Measurements from ENCODE around the gene ADGRF5. TPM values are rescaled to one million over a fixed set of nuclear protein-coding genes. Genes with fewer than 3 reads are reported as not detected.
A peak's percentile ranks its signal among the peaks of the same experiment; 100 is the strongest.
"Not testable (repeated sequence)": the region's sequence is repeated elsewhere in the genome, so short reads cannot be mapped to it uniquely, and the experiment has no call there.

ADGRF5 gene
- total RNA-seq, 2 experiments from 2014 or later, result not detected

- ChIA-PET CTCF (interaction anchor here (0.8 to 1.5 kb wide), 2 partner anchors 457 to 463 kb away, joined by 3 read pairs; no protein-coding TSS in a partner anchor), POLR2A (no interaction called here)
- no peak overlapping the region for H3K4me3 ChIP-seq (ENCODE audit: low read length)
Measured at GRCh38 chr6:46848684-46849360, 72.9 kb downstream of the ADGRF5 start.

GRCh38 chr6:46845126-46845525 is 76.6 kb downstream of the ADGRF5 start:
- no peak overlapping the region for H3K27ac Mint-ChIP-seq
- ChIA-PET CTCF (no interaction called here), POLR2A (no interaction called here)
- H3K27me3 Mint-ChIP-seq, result peaks cover 26% of the 10 kb centered on the region
- no peak overlapping the region for H3K4me3 Mint-ChIP-seq
- peaks cover 4% of the 10 kb centered on the region for H3K36me3 Mint-ChIP-seq (ENCODE audit: low read depth)
- H3K27ac ChIP-seq (ENCODE audit: low read depth in 1 of 2, low read length in 2 of 2), result no peak overlapping the region
- TF ChIP-seq CTCF (IDR thresholded peaks at IDR 0.05), result no peak
- H3K4me1 Mint-ChIP-seq (ENCODE audit: low read depth), result peaks cover 6% of the 10 kb centered on the region
- H3K27me3 ChIP-seq (ENCODE audit: control insufficient read depth in 1 of 2, insufficient read depth in 2 of 2, low read length in 2 of 2), result peaks cover 0 to 3% of the 10 kb centered on the region in 2 experiments
- ATAC-seq (ENCODE audit: poor library complexity) (no peak), DNase-seq (no peak)
- peaks cover 0 to 22% of the 10 kb centered on the region in 2 experiments for H3K9me3 ChIP-seq (ENCODE audit: control insufficient read depth in 1 of 2, insufficient read depth in 1 of 2, low read length in 2 of 2)
- intact Hi-C loops (cut with DNase I, micrococcal nuclease), result no loop called here
- peaks cover 3% of the 10 kb centered on the region for H3K4me1 ChIP-seq (ENCODE audit: insufficient read depth, low read length)
- H3K9me3 Mint-ChIP-seq, result peaks cover 8% of the 10 kb centered on the region
- H3K4me3 ChIP-seq (ENCODE audit: low read length), result no peak overlapping the region
- H3K36me3 ChIP-seq (ENCODE audit: insufficient read depth, low read length), result no peaks in the 10 kb centered on the region

More at GRCh38 chr6:46848684-46849360, 72.9 kb downstream of the ADGRF5 start:
- ATAC-seq (ENCODE audit: poor library complexity) (no peak), DNase-seq (peak; percentile 18 to 71 (median 36))
- peaks cover 6% of the 10 kb centered on the region for H3K4me1 Mint-ChIP-seq (ENCODE audit: low read depth)
- Histone ChIP-seq H3K27ac (ENCODE audit: low read depth in 1 of 2, low read length in 2 of 2) (no peak overlapping the region), H3K36me3 (ENCODE audit: insufficient read depth, low read length) (no peaks in the 10 kb centered on the region), H3K9me3 (ENCODE audit: control insufficient read depth in 1 of 2, insufficient read depth in 1 of 2, low read length in 2 of 2) (no peaks in the 10 kb centered on the region), H3K4me1 (ENCODE audit: insufficient read depth, low read length) (peaks cover 3% of the 10 kb centered on the region), H3K27me3 (ENCODE audit: control insufficient read depth in 1 of 2, insufficient read depth in 2 of 2, low read length in 2 of 2) (peaks cover 0 to 3% of the 10 kb centered on the region in 2 experiments)
- peak; percentile 73 for TF ChIP-seq CTCF (IDR thresholded peaks at IDR 0.05)
- intact Hi-C loops (cut with DNase I, micrococcal nuclease), result loop anchor here (2.0 kb wide), 1 partner anchor 462 kb away; no protein-coding TSS in a partner anchor
- H3K9me3 Mint-ChIP-seq, result no peaks in the 10 kb centered on the region
- H3K27me3 Mint-ChIP-seq, result peaks cover 34% of the 10 kb centered on the region
- no peaks in the 10 kb centered on the region for H3K36me3 Mint-ChIP-seq (ENCODE audit: low read depth)
- no peak overlapping the region for H3K4me3 Mint-ChIP-seq
- no peak overlapping the region for H3K27ac Mint-ChIP-seq

- not testable (repeated sequence) for H3K27ac ChIP-seq (ENCODE audit: low read depth in 1 of 2, low read length in 2 of 2); H3K4me3 Mint-ChIP-seq; ATAC-seq (ENCODE audit: poor library complexity)
Measured at GRCh38 chr6:46842252-46842846, 79.4 kb downstream of the ADGRF5 start.

More at GRCh38 chr6:46842252-46842846, 79.4 kb downstream of the ADGRF5 start:
- H3K4me3 ChIP-seq (ENCODE audit: low read length); H3K4me1 ChIP-seq (ENCODE audit: insufficient read depth, low read length); intact Hi-C loops (cut with DNase I, micrococcal nuclease); H3K36me3 Mint-ChIP-seq (ENCODE audit: low read depth); H3K27ac Mint-ChIP-seq; DNase-seq; H3K36me3 ChIP-seq (ENCODE audit: insufficient read depth, low read length); H3K4me1 Mint-ChIP-seq (ENCODE audit: low read depth); CTCF ChIA-PET; POLR2A ChIA-PET; H3K27me3 ChIP-seq (ENCODE audit: control insufficient read depth in 1 of 2, insufficient read depth in 2 of 2, low read length in 2 of 2); H3K9me3 Mint-ChIP-seq: not testable (repeated sequence)
- H3K27me3 Mint-ChIP-seq, result peaks cover 13% of the 10 kb centered on the region
- H3K9me3 ChIP-seq (ENCODE audit: control insufficient read depth in 1 of 2, insufficient read depth in 1 of 2, low read length in 2 of 2), result peaks cover 4 to 22% of the 10 kb centered on the region in 2 experiments
